BJ (cell line): ENCODE measurements around the gene KIF6. TPM values are rescaled to one million over a fixed set of nuclear protein-coding genes. Genes with fewer than 3 reads are reported as not detected.
"Not testable (repeated sequence)": the region's sequence is repeated elsewhere in the genome, so short reads cannot be mapped to it uniquely, and the experiment has no call there.

Source experiments
- CTCF ChIA-PET: fragments of 350-600 bp; formaldehyde crosslinking; extraction: SDS; loops from one replicate; lab custom pipeline; 2021; ENCODE audit warnings: antibody characterized with exemption, inconsistent platforms; lab: Yijun Ruan, JAX
- POLR2A ChIA-PET: fragments of 300-600 bp; sonication (Branson Sonifier 250); formaldehyde crosslinking; extraction: SDS; loops from one replicate; lab custom pipeline; 2021; ENCODE audit warnings: antibody characterized with exemption; lab: Charles Lee
- DNase-seq: peaks from one replicate; pipeline ENCODE4 v3.0.0-alpha.2; 2011; ENCODE audit warnings: low read depth
- H3K27me3 ChIP-seq: 2 replicates; pipeline ENCODE4 v1.6.0; 2011; ENCODE audit warnings: low read length; ENCODE audit not compliant: control insufficient read depth, insufficient read depth
- H3K36me3 ChIP-seq: 2 replicates; pipeline ENCODE4 v1.5.1; 2011; ENCODE audit warnings: low read length; ENCODE audit not compliant: control insufficient read depth, insufficient read depth
- H3K4me3 ChIP-seq: 2 replicates; pipeline ENCODE4 v1.5.1; 2011; ENCODE audit warnings: low read depth, mild to moderate bottlenecking, control low read depth, low read length
- CTCF ChIP-seq: IDR thresholded peaks from 2 replicates; pipeline ENCODE4 v1.5.1; 2011; ENCODE audit warnings: low read depth, mild to moderate bottlenecking, control low read depth, inconsistent platforms, low read length, moderate library complexity; ENCODE audit not compliant: insufficient read depth
- polyA plus RNA-seq: library from polyadenylated mRNA; depleted of rRNA; stranded (reverse); fragments of >200 nt; gene quantifications from 2 replicates; pipeline ENCODE4 v1.2.3, GENCODE V29; 2011

The KIF6 gene
- polyA plus RNA-seq, 1 experiment = 0.56 TPM

- no peak for DNase-seq
Measured at GRCh38 chr6:39518221-39518620, 207.0 kb downstream of the KIF6 start.

GRCh38 chr6:39517756-39518155, 207.5 kb downstream of the KIF6 start:
- no peak for DNase-seq
- Histone ChIP-seq H3K36me3 (no peaks in the 10 kb centered on the region), H3K27me3 (no peaks in the 10 kb centered on the region), H3K4me3 (no peak overlapping the region)
- ChIA-PET POLR2A (interaction anchor here (1.2 kb wide), 1 partner anchor 82 kb away, joined by 3 read pairs; no protein-coding TSS in a partner anchor), CTCF (interaction anchor here (0.5 to 0.6 kb wide), 2 partner anchors 348 to 376 kb away, joined by 3 read pairs; no protein-coding TSS in a partner anchor)
- TF ChIP-seq CTCF = no peak

More at GRCh38 chr6:39518221-39518620, 207.0 kb downstream of the KIF6 start:
- TF ChIP-seq CTCF = no peak
- H3K36me3 ChIP-seq = no peaks in the 10 kb centered on the region
- POLR2A ChIA-PET = interaction anchor here (1.2 kb wide), 1 partner anchor 82 kb away, joined by 3 read pairs; no protein-coding TSS in a partner anchor
- no peak overlapping the region for H3K4me3 ChIP-seq
- CTCF ChIA-PET = interaction anchor here (0.5 to 0.6 kb wide), 2 partner anchors 347 to 375 kb away, joined by 3 read pairs; no protein-coding TSS in a partner anchor
- H3K27me3 ChIP-seq = no peaks in the 10 kb centered on the region

GRCh38 chr6:39516471-39516870, 208.7 kb downstream of the KIF6 start:
- no peak for TF ChIP-seq CTCF
- DNase-seq = no peak
- Histone ChIP-seq H3K36me3 (no peaks in the 10 kb centered on the region), H3K27me3 (no peaks in the 10 kb centered on the region), H3K4me3 (no peak overlapping the region)
- ChIA-PET POLR2A (interaction anchor here (0.5 kb wide), 1 partner anchor 276 kb away, joined by 7 read pairs; no protein-coding TSS in a partner anchor), CTCF (no interaction called here)

- POLR2A ChIA-PET = no interaction called here
- H3K36me3 ChIP-seq = no peaks in the 10 kb centered on the region
- no peak for TF ChIP-seq CTCF
- no peaks in the 10 kb centered on the region for H3K27me3 ChIP-seq
- H3K4me3 ChIP-seq = no peak overlapping the region
- DNase-seq = no peak
- CTCF ChIA-PET = no interaction called here
Measured at GRCh38 chr6:39515471-39515870, 209.7 kb downstream of the KIF6 start.

GRCh38 chr6:39515006-39515405, 210.2 kb downstream of the KIF6 start:
- CTCF ChIA-PET = no interaction called here
- TF ChIP-seq CTCF = no peak
- Histone ChIP-seq H3K4me3 (no peak overlapping the region), H3K36me3 (no peaks in the 10 kb centered on the region), H3K27me3 (no peaks in the 10 kb centered on the region)
- DNase-seq = no peak
- POLR2A ChIA-PET = no interaction called here

GRCh38 chr6:39509831-39510230, 215.4 kb downstream of the KIF6 start:
- H3K4me3 ChIP-seq, POLR2A ChIA-PET, H3K27me3 ChIP-seq, DNase-seq, CTCF ChIA-PET, H3K36me3 ChIP-seq: not testable (repeated sequence)
